HG02981 (cell line): ENCODE measurements around the gene SRPK2.
"Not testable (repeated sequence)": the region's sequence is repeated elsewhere in the genome, so short reads cannot be mapped to it uniquely, and the experiment has no call there.

Source experiments
- ATAC-seq: cut with Tn5 transposase; IDR thresholded peaks from one replicate; pipeline ENCODE4 v1.9.1; 2021; ENCODE audit warnings: mild to moderate bottlenecking, moderate library complexity; ENCODE audit not compliant: unreplicated experiment

SRPK2 gene

GRCh38 chr7:105199386-105199785 is 189.3 kb downstream of the SRPK2 start:
- no peak for ATAC-seq

GRCh38 chr7:105198223-105198622 is 190.5 kb downstream of the SRPK2 start:
- ATAC-seq: no peak

GRCh38 chr7:105196473-105196872 is 192.2 kb downstream of the SRPK2 start:
- no peak for ATAC-seq

GRCh38 chr7:105195891-105196290 is 192.8 kb downstream of the SRPK2 start:
- no peak for ATAC-seq

GRCh38 chr7:105194959-105195358 is 193.8 kb downstream of the SRPK2 start:
- ATAC-seq: not testable (repeated sequence)

GRCh38 chr7:105191331-105191730 is 197.4 kb downstream of the SRPK2 start:
- ATAC-seq: no peak

GRCh38 chr7:105189859-105190492 is 198.7 kb downstream of the SRPK2 start:
- no peak for ATAC-seq

- no peak for ATAC-seq
Observed at GRCh38 chr7:105188201-105188600, 200.5 kb downstream of the SRPK2 start.

- ATAC-seq: no peak
Observed at GRCh38 chr7:105187302-105188169, 201.2 kb downstream of the SRPK2 start.

- ATAC-seq: no peak
Observed at GRCh38 chr7:105185290-105186010, 203.3 kb downstream of the SRPK2 start.

GRCh38 chr7:105180002-105180401 is 208.7 kb downstream of the SRPK2 start:
- ATAC-seq: no peak

GRCh38 chr7:105178928-105179541 is 209.7 kb downstream of the SRPK2 start:
- no peak for ATAC-seq

GRCh38 chr7:105178177-105178576 is 210.5 kb downstream of the SRPK2 start:
- ATAC-seq: no peak

GRCh38 chr7:105177026-105177425 is 211.7 kb downstream of the SRPK2 start:
- no peak for ATAC-seq

GRCh38 chr7:105173586-105173985 is 215.1 kb downstream of the SRPK2 start:
- no peak for ATAC-seq

GRCh38 chr7:105164751-105165150 is 224.0 kb downstream of the SRPK2 start:
- ATAC-seq: no peak

GRCh38 chr7:105163718-105164117 is 225.0 kb downstream of the SRPK2 start:
- no peak for ATAC-seq

GRCh38 chr7:105161366-105161765 is 227.4 kb downstream of the SRPK2 start:
- ATAC-seq: no peak

GRCh38 chr7:105157278-105157677 is 231.4 kb downstream of the SRPK2 start:
- ATAC-seq: no peak

- ATAC-seq: no peak
Observed at GRCh38 chr7:105156731-105157130, 232.0 kb downstream of the SRPK2 start.

GRCh38 chr7:105154084-105154483 is 234.6 kb downstream of the SRPK2 start:
- ATAC-seq: no peak
